ENCODE results near the gene ST3GAL5. TPM values are rescaled to one million over a fixed set of nuclear protein-coding genes. Genes with fewer than 3 reads are reported as not detected.

ST3GAL5 gene
- total RNA-seq, 2 experiments from 2014 or later: 6.2 to 7.3 TPM

DNA sequence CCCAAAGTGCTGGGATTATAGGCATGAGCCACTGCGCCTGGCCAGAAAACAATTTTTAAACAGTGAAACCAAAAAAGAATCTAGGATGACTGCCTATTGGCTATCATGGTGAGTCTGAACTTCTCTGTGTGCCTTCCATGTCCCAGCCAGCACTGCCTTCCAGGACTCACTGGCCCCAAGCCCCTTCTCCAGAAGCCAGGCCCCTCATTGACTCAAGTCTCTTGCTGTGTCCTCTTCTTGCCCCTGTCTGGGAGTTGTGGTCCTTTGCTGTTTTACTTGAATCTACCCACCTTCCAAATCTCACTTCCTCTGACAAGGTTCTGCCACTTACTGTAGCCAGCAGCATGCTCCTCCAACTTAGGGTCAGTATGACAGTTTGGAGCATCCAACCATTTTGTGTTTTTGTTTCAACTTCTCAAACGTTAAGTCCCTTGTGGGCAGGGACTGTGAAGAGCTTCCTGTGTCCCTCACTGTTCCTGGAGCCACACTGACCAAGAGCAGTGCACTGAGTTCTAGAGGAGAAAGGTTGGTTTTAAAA, 41.7 kb downstream of the ST3GAL5 start:
- Mint-ChIP-seq H3K27me3 (no peaks in the 10 kb centered on the region), H3K4me3 (no peak overlapping the region), H3K27ac (no peak overlapping the region), H3K9me3 (ENCODE audit: low read depth) (peaks cover 3% of the 10 kb centered on the region), H3K4me1 (peaks cover 17% of the 10 kb centered on the region), H3K36me3 (ENCODE audit: low read depth) (peaks cover 22% of the 10 kb centered on the region)
- ATAC-seq: no peak
- ChIA-PET CTCF (interaction anchor here (0.7 to 1.1 kb wide), 2 partner anchors 9 to 190 kb away, joined by 3 read pairs; no protein-coding TSS in a partner anchor), POLR2A (no interaction called here)
- intact Hi-C loops (cut with DNase I, micrococcal nuclease): no loop called here
- DNase-seq: no peak

DNA sequence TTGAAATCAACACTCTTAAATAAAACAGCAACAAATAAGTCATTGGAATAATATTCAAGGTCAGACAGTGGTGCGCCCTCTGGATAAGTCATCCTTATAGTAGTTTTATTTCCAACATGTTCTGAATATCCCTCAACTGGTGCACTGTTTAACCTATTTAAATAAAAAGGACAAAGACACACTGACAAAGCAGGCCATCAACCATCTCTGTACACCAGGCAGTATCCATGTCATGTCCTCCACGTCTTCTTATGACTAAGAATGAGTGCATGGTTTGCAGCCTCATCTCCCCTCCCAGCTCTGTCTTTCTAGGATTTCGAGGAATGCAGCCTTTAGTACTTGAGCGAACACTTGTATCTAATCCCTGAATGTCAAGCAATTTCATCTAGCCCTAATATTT, 42.4 kb downstream of the ST3GAL5 start:
- DNase-seq (no peak), ATAC-seq (no peak)
- Mint-ChIP-seq H3K36me3 (ENCODE audit: low read depth) (peaks cover 24% of the 10 kb centered on the region), H3K4me1 (peaks cover 10% of the 10 kb centered on the region), H3K4me3 (no peak overlapping the region), H3K9me3 (ENCODE audit: low read depth) (peaks cover 3% of the 10 kb centered on the region), H3K27ac (no peak overlapping the region), H3K27me3 (no peaks in the 10 kb centered on the region)
- ChIA-PET POLR2A (no interaction called here), CTCF (interaction anchor here (1.9 kb wide), 1 partner anchor 19 kb away, joined by 14 read pairs; no protein-coding TSS in a partner anchor)
- intact Hi-C loops (cut with DNase I, micrococcal nuclease): no loop called here

DNA sequence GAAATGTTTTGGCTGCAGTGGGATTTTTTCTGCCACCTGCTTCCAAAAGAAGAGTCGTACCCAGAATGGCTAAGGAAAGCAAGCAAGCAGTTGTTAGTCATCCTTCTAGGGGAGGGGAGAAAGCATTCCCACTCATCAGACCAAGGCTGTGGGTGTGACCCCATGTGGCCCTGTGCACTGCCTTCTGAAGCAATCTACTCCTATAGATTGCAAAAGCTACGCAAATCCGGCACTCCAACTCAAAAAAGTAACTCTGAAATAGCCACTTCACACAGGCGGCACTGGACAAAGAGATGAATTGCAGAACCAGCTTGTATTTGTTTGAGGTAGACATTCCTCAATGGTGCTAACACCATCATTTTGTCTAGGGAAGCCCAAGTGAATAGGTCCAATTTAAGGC, 44.3 kb downstream of the ST3GAL5 start:
- ATAC-seq (no peak), DNase-seq (no peak)
- Mint-ChIP-seq H3K27me3 (no peaks in the 10 kb centered on the region), H3K9me3 (ENCODE audit: low read depth) (peaks cover 3% of the 10 kb centered on the region), H3K4me1 (peaks cover 5% of the 10 kb centered on the region), H3K4me3 (no peak overlapping the region), H3K36me3 (ENCODE audit: low read depth) (peaks cover 24% of the 10 kb centered on the region), H3K27ac (no peak overlapping the region)
- intact Hi-C loops (cut with DNase I, micrococcal nuclease): no loop called here
- ChIA-PET CTCF (interaction anchor here (0.7 to 1.9 kb wide), 2 partner anchors 17 to 337 kb away, joined by 3 to 14 read pairs; no protein-coding TSS in a partner anchor), POLR2A (no interaction called here)

GRCh38 chr2:85843543-85843942, 45.2 kb downstream of the ST3GAL5 start:
- H3K4me3 Mint-ChIP-seq: no peak overlapping the region
- intact Hi-C loops (cut with DNase I, micrococcal nuclease): no loop called here
- no peaks in the 10 kb centered on the region for H3K27me3 Mint-ChIP-seq
- POLR2A ChIA-PET: no interaction called here
- H3K36me3 Mint-ChIP-seq (ENCODE audit: low read depth): peaks cover 24% of the 10 kb centered on the region
- CTCF ChIA-PET: interaction anchor here (0.6 to 2.1 kb wide), 7 partner anchors 8 to 56 kb away, joined by 3 to 5 read pairs (median 3); no protein-coding TSS in a partner anchor
- peaks cover 5% of the 10 kb centered on the region for H3K4me1 Mint-ChIP-seq
- no peak overlapping the region for H3K27ac Mint-ChIP-seq
- H3K9me3 Mint-ChIP-seq (ENCODE audit: low read depth): peaks cover 3% of the 10 kb centered on the region
- peak; percentile 49 for ATAC-seq
- DNase-seq: peak; percentile 71

DNA sequence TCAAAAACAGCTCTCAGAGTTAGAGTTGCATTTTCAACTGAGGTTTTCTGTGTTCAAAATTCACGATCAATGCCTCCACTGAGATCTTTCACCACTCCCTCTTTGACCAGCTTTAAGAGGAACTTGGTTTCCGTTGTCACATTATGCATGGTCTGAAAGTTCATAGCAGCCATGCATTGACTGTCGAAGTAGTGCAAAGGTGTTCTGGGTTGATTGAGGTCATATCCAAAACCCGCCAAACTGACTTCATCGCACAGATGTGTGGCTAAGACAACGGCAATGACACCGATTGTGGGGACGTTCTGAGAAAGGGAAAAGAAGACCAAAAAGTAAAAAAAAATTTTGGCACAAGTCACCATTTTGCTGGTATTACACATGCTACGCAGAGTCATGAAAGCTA, 48.7 kb downstream of the ST3GAL5 start:
- no peak overlapping the region for H3K4me3 Mint-ChIP-seq
- H3K36me3 Mint-ChIP-seq (ENCODE audit: low read depth): peaks cover 21% of the 10 kb centered on the region
- H3K27ac Mint-ChIP-seq: no peak overlapping the region
- DNase-seq: no peak
- peak; percentile 64 for ATAC-seq
- ChIA-PET CTCF (interaction anchor here (0.7 to 2.6 kb wide), 3 partner anchors 9 to 238 kb away, joined by 3 to 7 read pairs (median 3); no protein-coding TSS in a partner anchor), POLR2A (interaction anchor here (0.8 kb wide), 1 partner anchor 12 kb away, joined by 4 read pairs; no protein-coding TSS in a partner anchor)
- peaks cover 5% of the 10 kb centered on the region for H3K4me1 Mint-ChIP-seq
- intact Hi-C loops (cut with DNase I, micrococcal nuclease): no loop called here
- no peaks in the 10 kb centered on the region for H3K27me3 Mint-ChIP-seq
- peaks cover 4% of the 10 kb centered on the region for H3K9me3 Mint-ChIP-seq (ENCODE audit: low read depth)

DNA sequence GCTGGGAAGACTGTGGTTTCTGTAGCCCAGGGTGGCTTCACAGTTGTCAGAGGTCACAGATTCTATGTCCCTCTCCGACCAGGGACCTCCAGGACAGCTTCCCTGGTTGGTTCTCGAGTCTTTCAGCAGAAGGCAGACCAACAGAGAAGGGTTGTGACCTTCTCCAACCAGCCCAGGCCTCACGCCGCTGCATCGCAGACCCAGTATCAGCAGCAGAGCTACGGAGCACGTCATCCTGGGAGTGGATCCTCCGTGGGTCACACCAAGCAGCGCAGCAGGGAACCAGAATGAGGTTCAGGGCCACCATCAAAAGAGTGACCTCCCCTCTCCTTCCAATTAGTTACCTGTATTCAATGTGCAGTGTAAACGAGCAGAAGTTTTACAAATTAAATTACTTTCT, 49.3 kb downstream of the ST3GAL5 start:
- intact Hi-C loops (cut with DNase I, micrococcal nuclease): no loop called here
- Mint-ChIP-seq H3K9me3 (ENCODE audit: low read depth) (peaks cover 4% of the 10 kb centered on the region), H3K4me3 (no peak overlapping the region), H3K27me3 (no peaks in the 10 kb centered on the region), H3K4me1 (peaks cover 5% of the 10 kb centered on the region), H3K27ac (no peak overlapping the region), H3K36me3 (ENCODE audit: low read depth) (peaks cover 16% of the 10 kb centered on the region)
- DNase-seq: no peak
- POLR2A ChIA-PET: no interaction called here
- no peak for ATAC-seq
- CTCF ChIA-PET: interaction anchor here (0.7 to 0.9 kb wide), 2 partner anchors 43 to 239 kb away, joined by 3 read pairs; no protein-coding TSS in a partner anchor

- H3K27ac Mint-ChIP-seq: peak overlapping the region; percentile 48
- ChIA-PET CTCF (interaction anchor here (0.6 to 1.4 kb wide), 3 partner anchors 9 to 16 kb away, joined by 3 to 6 read pairs (median 3); no protein-coding TSS in a partner anchor), POLR2A (interaction anchor here (0.6 kb wide), 1 partner anchor 173 kb away, joined by 3 read pairs; no protein-coding TSS in a partner anchor)
- H3K4me1 Mint-ChIP-seq: peaks cover 5% of the 10 kb centered on the region
- ATAC-seq (no peak), DNase-seq (no peak)
- intact Hi-C loops (cut with DNase I, micrococcal nuclease): no loop called here
- peaks cover 4% of the 10 kb centered on the region for H3K9me3 Mint-ChIP-seq (ENCODE audit: low read depth)
- H3K27me3 Mint-ChIP-seq: no peaks in the 10 kb centered on the region
- no peak overlapping the region for H3K4me3 Mint-ChIP-seq
- peaks cover 12% of the 10 kb centered on the region for H3K36me3 Mint-ChIP-seq (ENCODE audit: low read depth)
These were observed 50.1 kb downstream of the ST3GAL5 start for GRCh38 chr2:85838641-85839040.

- ATAC-seq (no peak), DNase-seq (no peak)
- Mint-ChIP-seq H3K9me3 (ENCODE audit: low read depth) (peaks cover 2% of the 10 kb centered on the region), H3K4me3 (no peak overlapping the region), H3K36me3 (ENCODE audit: low read depth) (peaks cover 7% of the 10 kb centered on the region), H3K4me1 (peaks cover 5% of the 10 kb centered on the region), H3K27ac (peak overlapping the region; percentile 48), H3K27me3 (no peaks in the 10 kb centered on the region)
- POLR2A ChIA-PET: interaction anchor here (0.6 kb wide), 1 partner anchor 173 kb away, joined by 3 read pairs; no protein-coding TSS in a partner anchor
- intact Hi-C loops (cut with DNase I, micrococcal nuclease): no loop called here
- CTCF ChIA-PET: interaction anchor here (0.6 to 1.4 kb wide), 5 partner anchors 9 to 17 kb away, joined by 3 to 6 read pairs (median 5); no protein-coding TSS in a partner anchor
These were observed 50.6 kb downstream of the ST3GAL5 start for GRCh38 chr2:85838181-85838580.

- ATAC-seq (no peak), DNase-seq (no peak)
- POLR2A ChIA-PET: no interaction called here
- intact Hi-C loops (cut with DNase I, micrococcal nuclease): loop anchor here in 1 of 2 experiments (5.0 kb wide), 1 partner anchor 33 kb away; no protein-coding TSS in a partner anchor
- Mint-ChIP-seq H3K27ac (no peak overlapping the region), H3K27me3 (no peaks in the 10 kb centered on the region), H3K4me3 (no peak overlapping the region), H3K36me3 (ENCODE audit: low read depth) (peaks cover 2% of the 10 kb centered on the region), H3K9me3 (ENCODE audit: low read depth) (peaks cover 2% of the 10 kb centered on the region), H3K4me1 (peaks cover 6% of the 10 kb centered on the region)
- CTCF ChIA-PET: interaction anchor here (1.1 to 2.0 kb wide), 3 partner anchors 11 to 243 kb away, joined by 3 to 4 read pairs (median 3); no protein-coding TSS in a partner anchor
These were observed 54.3 kb downstream of the ST3GAL5 start for GRCh38 chr2:85834466-85834865.

GRCh38 chr2:85831735-85832134, 57.1 kb downstream of the ST3GAL5 start:
- no peak overlapping the region for H3K4me3 Mint-ChIP-seq
- H3K27me3 Mint-ChIP-seq: no peaks in the 10 kb centered on the region
- H3K4me1 Mint-ChIP-seq: peaks cover 15% of the 10 kb centered on the region
- intact Hi-C loops (cut with DNase I, micrococcal nuclease): loop anchor here in 1 of 2 experiments (5.0 kb wide), 1 partner anchor 36 kb away; no protein-coding TSS in a partner anchor
- no peak for DNase-seq
- ATAC-seq: peak; percentile 49
- no peaks in the 10 kb centered on the region for H3K36me3 Mint-ChIP-seq (ENCODE audit: low read depth)
- H3K27ac Mint-ChIP-seq: no peak overlapping the region
- ChIA-PET CTCF (interaction anchor here (0.7 to 2.0 kb wide), 12 partner anchors 9 to 277 kb away, joined by 3 to 9 read pairs (median 4); partner anchors contain the start of gene ST3GAL5), POLR2A (no interaction called here)
- H3K9me3 Mint-ChIP-seq (ENCODE audit: low read depth): peaks cover 2% of the 10 kb centered on the region

DNA sequence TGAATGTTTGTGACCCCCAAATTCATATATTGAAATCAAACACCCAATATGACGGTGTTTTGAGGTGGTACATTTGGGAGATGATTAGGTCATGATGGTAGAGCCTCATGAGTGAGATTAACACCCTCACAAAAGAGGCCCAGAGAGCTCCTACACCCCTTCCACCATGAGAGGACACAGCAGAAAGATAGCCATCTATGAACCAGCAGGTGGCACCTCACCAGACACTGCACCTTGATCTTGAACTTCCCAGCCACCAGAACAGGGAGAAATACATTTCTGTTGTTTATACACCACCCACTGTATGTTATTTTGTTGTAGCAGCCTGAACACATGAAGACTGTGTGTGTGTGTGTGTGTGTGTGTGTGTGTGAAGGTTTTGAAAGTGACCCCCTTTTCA, 58.1 kb downstream of the ST3GAL5 start:
- Mint-ChIP-seq H3K36me3 (ENCODE audit: low read depth) (no peaks in the 10 kb centered on the region), H3K4me3 (no peak overlapping the region), H3K4me1 (peaks cover 15% of the 10 kb centered on the region), H3K27me3 (no peaks in the 10 kb centered on the region), H3K9me3 (ENCODE audit: low read depth) (peaks cover 2% of the 10 kb centered on the region), H3K27ac (no peak overlapping the region)
- ATAC-seq (peak; percentile 39), DNase-seq (no peak)
- intact Hi-C loops (cut with DNase I, micrococcal nuclease): loop anchor here in 1 of 2 experiments (1.0 to 5.0 kb wide), 2 partner anchors 37 to 59 kb away; no protein-coding TSS in a partner anchor
- POLR2A ChIA-PET: no interaction called here
- CTCF ChIA-PET: interaction anchor here (0.6 to 2.0 kb wide), 15 partner anchors 9 to 386 kb away, joined by 3 to 9 read pairs (median 4); partner anchors contain the start of gene ST3GAL5
